ENCODE results near the gene FAM20B.

DNA sequence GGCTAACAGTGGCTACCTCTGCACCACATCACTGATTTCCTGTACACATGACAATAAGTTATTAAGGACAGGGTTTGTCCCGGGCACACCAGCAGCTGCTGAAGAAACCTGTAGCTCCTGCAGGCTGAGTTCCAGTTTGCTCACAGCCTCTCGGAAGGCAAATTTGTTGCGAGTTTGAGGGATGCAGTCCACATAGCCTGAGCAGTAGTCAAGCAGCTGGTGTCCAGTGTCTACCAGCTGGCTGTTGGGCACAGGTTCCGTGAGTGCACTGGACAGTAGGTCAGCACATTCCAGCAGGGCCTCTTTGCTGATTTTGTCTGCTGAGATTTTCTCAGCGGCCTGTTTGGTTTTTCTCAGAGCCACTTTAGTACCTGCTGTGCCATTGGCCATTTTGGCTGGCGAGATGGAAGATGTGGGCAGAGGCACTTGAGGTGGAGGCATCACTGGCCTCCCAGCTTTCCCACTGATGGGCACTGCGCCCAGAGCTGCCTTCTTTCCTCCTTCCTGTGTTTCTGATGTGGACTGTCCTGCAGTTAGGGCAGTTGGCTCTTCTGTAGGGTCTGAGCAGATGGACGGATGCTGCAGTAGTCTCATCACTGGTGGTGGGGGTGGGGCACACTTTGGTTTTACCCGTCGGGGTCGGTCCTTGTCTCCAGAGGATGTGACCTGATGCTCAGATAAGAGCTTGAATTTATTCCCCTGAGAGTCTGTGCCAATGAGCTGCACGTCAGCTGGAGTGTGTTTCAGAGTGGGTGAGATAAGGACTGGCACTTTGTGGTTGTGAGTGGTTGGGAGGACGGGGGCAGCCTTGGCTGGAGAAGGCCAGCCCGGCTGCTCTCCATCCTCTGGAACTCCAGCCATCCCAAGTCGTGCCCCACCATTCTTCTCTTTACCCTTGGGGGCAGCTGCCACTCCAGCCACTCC is 82.3 kb downstream of the FAM20B start:
- TF ChIP-seq, protein P1, sequence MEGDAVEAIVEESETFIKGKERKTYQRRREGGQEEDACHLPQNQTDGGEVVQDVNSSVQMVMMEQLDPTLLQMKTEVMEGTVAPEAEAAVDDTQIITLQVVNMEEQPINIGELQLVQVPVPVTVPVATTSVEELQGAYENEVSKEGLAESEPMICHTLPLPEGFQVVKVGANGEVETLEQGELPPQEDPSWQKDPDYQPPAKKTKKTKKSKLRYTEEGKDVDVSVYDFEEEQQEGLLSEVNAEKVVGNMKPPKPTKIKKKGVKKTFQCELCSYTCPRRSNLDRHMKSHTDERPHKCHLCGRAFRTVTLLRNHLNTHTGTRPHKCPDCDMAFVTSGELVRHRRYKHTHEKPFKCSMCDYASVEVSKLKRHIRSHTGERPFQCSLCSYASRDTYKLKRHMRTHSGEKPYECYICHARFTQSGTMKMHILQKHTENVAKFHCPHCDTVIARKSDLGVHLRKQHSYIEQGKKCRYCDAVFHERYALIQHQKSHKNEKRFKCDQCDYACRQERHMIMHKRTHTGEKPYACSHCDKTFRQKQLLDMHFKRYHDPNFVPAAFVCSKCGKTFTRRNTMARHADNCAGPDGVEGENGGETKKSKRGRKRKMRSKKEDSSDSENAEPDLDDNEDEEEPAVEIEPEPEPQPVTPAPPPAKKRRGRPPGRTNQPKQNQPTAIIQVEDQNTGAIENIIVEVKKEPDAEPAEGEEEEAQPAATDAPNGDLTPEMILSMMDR (IDR thresholded peaks at IDR 0.05): no peak
- TF ChIP-seq POLR2A (IDR thresholded peaks at IDR 0.05): no peak

All from adrenal gland (tissue), 5 donors.